GM21576 (cell line): ENCODE data around the gene LGSN.
"Not testable (repeated sequence)": the region's sequence is repeated elsewhere in the genome, so short reads cannot be mapped to it uniquely, and the experiment has no call there.

Experiments used
- ATAC-seq: cut with Tn5 transposase; IDR thresholded peaks from one replicate; pipeline ENCODE4 v1.9.1; 2021; ENCODE audit warnings: mild to moderate bottlenecking, moderate library complexity; ENCODE audit not compliant: unreplicated experiment

The LGSN gene

DNA sequence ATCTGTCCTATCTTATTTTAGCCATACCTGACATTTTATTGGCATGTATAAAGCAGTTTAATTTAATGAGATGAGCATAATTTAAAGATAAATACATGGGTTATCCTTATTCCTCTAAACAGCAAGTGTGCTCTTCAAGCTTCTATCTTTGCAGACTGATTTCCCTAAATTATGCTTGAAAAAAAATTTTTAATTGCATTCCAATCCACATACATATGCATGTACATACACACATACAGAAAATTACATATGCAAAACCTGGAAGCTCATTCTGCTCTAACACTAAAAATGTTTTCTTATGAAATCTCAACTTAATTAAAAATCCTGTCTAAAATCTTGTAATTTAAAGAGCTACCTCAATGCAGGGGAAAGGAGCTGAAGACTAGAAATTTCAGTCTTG is 73.2 kb downstream of the LGSN start:
- ATAC-seq: no peak

DNA sequence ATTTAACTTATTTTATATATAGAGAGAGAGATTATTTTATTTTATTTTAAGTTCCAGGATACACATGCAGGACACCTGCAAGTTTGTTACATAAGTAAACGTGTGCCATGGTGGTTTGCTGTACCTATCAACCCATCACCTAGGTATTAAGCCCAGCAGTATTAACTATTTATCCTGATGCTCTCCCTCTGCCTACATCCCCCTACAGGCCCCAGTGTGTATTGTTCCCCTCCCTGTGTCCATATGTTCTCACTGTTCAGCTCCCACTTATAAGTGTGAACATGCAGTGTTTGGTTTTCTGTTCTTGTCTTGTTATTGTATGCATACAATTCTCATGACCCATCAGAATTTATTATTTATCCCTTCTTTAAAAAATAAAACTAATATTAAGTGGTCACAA is 73.9 kb downstream of the LGSN start:
- ATAC-seq: no peak

DNA sequence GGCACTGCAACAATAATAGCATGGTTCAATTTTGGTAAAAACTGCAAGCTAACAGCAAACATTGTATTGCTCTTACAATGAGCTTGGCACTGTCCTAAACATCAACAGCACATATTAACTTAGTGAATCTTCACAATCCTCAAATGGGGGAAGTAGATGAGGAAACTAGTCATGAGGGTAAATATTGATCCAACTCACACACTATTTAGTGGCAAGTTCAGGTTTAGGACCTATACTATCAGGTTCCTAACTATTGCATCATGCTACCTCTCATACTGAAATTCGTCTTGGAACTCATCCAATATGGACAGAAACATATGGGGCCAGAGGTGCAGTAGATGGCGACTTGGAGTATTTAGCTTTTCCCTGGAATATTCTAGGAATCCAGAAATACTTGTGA is 74.4 kb downstream of the LGSN start:
- ATAC-seq: no peak

DNA sequence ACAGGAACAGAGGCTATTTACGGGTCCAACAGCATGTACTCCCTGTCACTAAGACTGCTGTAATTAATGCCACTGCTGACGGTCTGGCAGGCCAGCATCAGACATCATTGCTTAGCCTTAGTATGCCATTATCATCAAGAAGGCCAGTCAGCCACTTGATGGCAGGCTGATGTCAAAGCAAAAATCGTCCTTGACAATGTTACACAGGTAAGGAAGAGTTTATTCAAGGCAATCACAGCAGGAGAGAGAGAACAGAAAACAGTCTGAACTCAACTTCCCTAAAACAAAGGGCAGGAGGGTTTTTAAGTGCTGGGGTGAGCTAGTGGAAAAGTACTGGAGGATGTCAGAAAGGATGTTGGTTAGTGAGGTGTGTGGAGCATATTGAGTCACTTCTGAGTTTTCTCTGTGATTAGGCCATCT is 83.4 kb downstream of the LGSN start:
- ATAC-seq: no peak

DNA sequence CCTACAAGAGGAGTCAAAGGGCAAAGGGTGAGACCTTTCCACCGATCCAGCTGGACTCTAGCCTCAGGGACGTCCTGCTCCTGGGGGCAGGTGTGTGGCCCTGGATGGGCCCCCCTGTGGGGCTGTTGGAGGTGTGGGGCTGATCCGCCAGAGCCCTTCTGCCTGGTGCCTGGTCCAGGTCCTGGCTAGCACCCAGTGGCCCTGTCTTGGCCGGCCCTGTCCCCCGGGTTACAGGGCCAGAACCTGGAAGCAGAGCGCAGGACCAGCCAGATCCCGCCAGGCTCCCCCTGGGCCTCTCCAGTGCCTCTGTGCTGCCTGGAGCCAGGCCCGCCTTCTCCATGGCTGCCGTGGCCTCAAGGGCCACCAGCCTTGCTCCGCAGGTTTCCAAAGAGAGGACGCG is 89.3 kb downstream of the LGSN start:
- ATAC-seq: not testable (repeated sequence)

DNA sequence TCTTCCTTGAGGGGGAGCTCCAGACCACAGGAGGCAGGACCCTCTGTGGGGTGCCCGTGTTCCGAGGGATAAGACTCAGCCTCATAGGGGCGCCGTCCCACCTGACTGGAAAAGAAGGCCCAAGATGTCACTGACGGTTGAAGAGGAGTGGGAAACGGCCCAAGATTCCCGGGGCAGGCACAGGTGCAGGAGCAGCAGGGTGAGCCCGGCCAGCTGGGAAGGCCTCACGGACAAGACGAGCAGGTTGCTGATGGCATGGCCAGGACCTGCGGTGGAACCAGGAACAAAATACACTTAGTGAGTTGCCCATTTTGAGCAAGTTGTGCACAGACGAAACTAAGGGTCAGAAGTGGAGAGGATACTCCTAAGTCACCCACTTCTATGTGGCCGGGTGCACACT is 89.8 kb downstream of the LGSN start:
- not testable (repeated sequence) for ATAC-seq

DNA sequence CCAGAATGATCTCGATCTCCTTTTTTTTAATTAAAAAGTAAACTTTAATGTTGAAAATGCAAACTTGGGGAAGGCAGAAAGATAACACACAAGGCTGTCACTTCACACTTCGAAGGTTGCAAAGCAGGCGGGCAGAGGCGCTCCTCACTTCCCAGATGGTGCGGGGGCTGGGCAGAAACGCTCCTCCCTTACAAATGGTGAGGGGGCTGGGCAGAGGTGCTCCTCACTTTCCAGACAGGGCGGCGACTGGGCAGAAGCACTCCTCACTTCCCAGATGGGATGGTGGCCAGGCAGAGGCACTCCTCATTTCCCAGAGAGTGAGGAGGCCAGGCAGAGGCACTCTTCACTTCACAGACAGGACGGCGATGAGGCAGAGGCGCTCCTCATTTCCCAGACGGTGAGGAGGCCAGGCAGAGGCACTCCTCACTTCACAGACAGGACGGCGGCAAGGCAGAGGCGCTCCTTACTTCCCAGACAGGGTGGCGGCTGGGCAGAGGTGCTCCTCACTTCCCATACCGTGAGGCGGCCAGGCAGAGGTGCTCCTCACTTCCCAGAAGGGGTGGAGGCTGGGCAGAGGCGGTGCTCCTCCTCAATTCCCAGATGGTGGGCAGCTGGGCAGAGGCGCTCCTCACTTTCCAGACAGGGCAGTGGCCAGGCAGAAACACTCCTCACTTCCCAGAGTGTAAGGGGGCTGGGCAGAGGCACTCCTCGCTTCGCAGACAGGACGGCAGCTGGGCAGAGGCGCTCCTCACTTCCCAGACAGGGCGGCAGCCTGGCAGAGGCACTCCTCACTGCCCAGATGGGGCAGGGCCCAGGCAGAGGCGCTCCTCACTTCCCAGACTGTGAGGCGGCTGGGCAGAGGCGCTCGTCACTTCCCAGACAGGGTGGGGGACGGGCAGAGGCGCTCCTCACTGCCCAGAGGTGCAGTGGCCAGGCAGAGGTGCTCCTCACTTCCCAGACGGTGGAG is 91.6 kb downstream of the LGSN start:
- not testable (repeated sequence) for ATAC-seq

DNA sequence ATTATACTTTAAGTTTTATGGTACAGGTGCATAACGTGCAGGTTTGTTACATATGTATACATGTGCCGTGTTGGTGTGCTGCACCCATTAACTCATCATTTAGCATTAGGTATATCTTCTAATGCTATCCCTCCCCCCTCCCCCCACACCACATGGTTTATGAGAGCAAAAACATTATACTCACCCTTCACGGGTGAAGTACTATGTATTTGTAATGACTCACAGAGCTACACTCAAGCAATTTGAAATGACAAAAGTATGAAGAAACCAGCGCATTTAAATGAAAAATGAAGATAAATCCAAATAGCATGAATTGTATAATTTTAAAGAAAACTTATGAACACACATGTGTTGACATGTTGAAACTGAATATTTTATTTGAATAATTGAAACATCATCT is 93.8 kb downstream of the LGSN start:
- ATAC-seq: not testable (repeated sequence)
